Glomerular visceral epithelial cell (primary cell): ENCODE measurements around the gene RSPO1.

Experiments
- DNase-seq: peaks from one replicate; pipeline ENCODE4 v3.0.0-alpha.2; 2016; ENCODE audit errors: extremely low spot score

Gene RSPO1

DNA sequence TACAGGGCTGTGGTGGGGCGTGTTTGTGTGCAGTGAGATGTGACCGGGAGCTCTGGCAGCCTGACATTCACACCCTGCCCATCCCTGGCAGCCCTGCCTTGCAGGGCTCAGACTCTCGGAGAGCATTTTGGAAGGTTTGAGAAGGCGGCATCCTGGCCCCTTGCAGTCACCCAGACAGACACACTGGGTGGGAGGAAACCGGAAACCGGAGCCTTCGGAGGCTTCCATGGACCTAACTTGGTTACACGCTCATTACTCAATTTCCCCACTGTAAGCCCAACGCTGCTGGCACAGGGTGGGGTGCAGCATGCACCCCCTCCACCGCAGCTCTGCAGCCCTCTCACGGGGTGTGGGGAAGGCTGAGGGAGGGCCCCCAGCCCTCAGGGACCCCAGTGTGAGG, 22.2 kb upstream of the RSPO1 start:
- no peak for DNase-seq

DNA sequence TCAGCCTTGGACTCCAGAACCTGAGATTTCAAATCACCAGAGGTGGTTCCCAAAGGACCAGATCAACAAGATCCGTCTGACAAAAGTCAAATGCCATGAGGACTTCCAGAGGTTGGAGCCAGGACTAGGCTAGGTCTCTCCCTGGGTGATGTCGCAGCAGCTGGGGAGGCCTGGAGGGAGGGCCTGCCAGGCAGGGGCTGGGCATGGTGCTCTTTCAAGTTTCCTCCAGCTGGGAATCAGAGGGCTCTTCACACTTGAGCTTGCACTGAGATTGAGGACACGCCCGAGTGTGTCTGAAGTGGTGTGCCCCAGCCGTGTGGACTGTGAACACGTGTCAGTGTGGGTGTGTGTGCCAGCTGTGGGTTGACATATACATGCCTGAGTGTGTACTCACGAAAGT, 21.3 kb upstream of the RSPO1 start:
- DNase-seq, result no peak

DNA sequence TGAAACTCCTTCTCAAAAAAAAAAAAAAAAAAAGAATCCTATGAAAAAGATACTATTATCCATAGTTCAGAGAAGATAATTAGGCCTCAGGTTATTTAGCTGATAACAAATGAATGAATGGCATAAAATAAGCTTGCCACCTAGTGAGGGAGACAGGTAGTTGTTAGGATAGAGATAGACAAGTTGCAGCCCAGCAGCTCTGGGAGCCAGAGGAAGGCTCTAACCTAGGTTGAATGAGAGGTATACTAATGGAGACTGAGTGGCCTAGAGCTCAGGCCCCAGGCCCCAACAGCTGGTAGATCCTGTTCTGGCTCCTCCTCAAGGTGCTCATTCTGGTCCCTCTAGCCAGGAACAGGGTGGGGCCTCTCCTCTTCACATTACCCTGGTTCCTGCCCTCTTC, 20.6 kb upstream of the RSPO1 start:
- no peak for DNase-seq

DNA sequence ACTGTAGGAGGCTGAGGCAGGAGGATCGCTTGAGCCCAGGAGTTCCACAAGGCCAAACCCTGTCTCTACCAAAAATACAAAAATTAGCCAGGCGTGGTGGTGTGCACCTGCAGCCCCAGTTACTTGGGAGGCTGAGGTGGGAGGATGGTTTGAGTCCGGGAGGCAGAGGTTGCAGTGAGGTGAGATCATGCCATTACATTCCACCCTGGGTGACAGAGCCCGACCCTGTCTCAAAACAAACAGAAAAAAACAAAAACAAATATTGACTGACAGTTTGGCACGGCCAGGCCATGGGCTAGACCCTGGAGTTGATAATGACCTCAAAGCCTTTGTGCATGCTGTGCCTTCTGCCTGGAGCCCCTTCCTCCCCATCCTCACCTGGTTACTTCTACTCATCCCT, 19.2 kb upstream of the RSPO1 start:
- no peak for DNase-seq

DNA sequence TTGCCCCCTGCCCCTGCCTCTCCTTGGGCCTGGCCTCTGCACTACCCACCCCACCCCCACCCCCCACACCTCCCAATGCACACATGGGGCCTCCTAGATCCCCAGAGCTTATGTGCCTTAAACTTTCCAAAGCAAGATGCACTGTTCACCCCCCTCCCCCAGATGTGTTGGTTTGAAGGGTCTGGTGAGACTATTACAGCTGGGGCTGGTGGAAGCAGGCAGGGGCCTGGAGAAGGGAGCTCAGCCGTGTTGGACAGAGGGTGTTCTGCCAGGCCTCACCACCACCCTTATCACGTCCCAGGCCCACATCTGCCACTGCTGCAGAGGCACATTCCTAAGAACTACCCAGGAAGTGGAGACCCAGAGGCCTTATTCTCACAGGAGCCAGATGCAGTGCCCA, 18.3 kb upstream of the RSPO1 start:
- no peak for DNase-seq

DNA sequence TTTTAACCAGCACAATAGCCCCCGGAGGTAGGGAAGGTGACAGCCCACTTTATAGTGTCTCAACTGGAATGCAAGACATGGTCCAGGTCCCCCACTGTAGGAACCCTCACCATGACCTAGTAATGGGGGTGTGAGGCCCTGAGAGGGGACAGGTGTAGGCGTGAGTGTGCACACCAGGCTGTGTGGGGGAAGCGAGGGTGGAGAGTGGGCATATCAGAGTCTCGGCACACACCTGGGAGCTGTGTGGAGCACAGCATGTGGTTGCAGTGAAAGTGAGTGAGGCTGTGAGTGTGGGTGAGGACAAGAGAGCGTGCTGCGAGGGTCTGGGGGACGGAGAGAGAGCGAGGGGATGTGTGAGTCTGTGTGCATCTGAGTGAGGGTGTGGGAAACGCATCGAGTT, 17.1 kb upstream of the RSPO1 start:
- DNase-seq, result no peak

DNA sequence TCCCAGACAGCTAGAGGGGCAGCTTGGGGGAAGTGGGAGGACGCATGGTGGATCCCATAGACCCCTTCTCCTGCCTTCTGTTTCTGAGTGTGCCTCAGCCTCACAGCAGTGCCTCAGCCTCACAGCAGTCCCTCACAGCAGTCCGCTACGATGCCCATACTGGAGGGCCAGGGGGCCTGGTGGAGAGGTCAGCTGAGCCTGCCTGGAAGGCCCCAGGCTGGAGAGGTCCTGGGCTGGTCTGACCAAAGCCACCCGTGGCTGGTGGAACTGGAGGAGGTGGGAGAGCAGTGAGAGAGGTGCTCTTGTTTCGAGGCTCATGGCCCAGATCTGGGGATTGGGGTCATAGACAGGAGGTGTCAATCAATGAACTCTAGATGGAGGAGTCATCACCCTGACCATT, 16.0 kb upstream of the RSPO1 start:
- DNase-seq, result no peak

DNA sequence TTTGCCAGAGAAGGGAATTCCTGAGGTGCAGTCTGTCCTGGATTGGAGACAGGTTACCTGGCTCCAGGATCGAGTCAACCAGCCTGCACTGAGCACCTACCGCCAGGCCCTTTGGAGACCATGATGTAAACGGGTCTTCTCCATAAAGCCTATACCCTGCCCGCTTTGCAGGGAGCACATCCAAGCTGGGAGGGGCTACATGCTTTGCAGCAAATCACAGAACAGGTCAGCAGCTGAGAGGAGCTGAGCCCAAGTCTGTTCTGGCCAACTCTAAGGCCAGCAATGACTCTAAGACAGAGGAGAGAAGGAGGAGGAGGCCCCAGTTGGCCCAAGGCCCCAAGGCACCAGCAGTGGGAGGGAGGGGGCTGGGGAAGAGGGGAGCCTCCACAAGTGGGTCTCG, 15.5 kb upstream of the RSPO1 start:
- DNase-seq, result no peak

DNA sequence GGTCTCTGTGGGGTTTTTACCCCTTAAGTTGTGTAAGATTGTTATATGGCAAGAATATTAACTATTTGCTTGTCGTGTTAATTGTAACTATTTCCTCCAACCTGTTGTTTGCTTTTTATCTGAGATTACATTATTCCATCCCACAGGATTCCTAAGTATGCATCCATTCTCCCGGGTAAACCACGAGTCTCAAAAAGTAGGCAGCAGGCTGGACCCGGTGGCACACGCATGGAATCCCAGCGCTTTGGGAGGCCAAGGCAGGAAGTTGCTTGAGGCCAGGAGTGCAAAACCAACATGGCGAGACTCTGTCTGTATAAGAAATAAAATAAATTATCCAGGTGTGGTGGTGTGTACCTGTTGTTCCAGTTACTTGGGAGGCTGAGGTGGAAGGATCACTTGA, 12.6 kb upstream of the RSPO1 start:
- no peak for DNase-seq

DNA sequence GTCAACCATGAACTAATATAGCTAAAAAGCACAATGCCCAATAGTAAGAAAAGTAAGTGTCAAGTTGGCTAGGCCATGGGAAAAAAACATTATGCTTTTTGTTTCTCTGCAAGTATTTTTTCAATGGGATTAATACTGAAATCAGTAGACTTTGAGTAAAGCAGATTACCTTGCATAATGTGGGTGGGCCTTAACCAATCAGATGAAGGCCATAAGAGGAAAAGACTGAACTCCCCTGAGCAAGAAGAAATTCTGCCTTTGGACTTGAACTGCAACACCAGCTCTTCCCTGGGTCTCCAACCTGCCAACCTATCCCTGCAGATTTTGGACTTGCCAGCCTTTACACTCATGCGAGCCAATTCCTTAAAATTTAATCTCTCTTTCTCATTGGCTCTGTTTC, 6.4 kb upstream of the RSPO1 start:
- no peak for DNase-seq

DNA sequence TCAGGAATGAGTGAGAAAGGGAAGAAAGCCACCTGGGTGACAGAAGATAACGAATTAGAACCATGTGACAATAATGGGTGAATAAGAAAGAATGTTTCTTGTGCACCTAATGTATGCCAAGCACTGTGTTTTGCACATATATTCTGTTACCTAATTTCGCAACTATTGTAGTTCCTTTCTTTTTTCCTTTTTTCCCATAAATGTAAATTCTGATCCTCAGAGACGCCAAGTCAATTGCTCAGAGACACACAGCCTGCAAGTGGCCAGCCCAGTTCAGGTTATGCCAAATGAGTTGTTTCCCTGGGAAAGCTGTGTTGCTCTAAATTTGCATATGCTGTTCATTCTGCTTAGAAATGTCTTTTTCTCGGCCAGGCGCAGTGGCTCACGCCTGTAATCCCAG, 1.7 kb upstream of the RSPO1 start:
- DNase-seq, result no peak

DNA sequence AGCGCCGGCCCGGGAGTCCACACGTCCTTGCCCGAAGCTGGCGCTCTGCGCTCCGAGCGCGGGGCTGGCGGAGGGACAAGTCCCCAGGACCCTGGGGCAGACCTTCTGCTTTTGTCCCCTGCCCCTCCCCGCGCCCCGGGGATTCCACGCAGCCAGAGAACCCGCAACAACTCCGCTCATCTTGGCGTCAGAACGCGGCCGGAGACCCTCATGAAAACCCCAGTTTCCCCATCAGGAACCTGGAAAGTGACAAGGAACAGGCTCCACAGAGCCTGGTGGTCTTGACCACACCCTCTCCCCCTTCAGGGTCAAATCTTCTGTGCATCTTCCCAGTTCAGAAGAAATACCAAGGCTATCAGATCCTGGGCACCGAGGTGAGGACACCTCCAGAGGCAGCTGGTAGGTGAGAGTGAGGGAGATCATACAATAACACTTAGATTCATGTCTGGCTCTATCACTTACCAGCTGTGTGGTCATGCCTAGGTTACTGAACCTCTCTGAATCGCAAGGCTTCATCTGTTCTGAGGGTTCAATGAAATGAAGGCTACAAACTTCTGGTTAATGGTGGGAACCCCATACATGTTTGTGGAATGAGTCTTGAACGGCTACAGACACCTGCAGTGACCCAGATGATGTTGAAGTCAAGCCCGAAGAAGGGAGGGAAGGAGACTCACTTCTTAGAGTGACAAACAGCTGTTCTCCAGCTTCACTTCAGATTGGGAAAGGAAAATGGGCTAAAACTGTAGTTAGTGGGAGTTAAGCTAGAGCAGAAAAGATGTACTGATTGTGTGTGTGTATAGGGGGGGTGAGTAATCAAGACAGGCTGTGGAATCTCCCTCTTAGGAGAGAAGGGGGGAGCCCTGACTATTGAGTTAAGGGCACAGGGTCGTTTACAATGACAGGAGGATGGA, 555 bp upstream of the RSPO1 start:
- DNase-seq, result no peak

DNA sequence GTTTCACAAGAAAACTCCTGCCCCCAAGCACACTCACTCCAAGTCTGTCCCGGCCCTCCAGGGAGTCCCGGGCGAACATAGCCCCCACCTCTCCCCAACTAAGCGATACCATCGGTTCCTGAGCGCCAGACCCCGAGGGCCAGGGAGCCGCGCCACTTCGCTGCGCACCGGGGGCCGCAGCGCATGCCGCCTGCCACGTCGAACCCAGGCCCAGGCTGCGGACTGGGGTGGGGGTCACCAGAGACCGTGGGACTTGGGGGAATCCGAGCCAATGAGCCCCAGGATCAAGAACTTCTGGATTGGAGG, 801 bp downstream of the RSPO1 start:
- DNase-seq, result no peak

DNA sequence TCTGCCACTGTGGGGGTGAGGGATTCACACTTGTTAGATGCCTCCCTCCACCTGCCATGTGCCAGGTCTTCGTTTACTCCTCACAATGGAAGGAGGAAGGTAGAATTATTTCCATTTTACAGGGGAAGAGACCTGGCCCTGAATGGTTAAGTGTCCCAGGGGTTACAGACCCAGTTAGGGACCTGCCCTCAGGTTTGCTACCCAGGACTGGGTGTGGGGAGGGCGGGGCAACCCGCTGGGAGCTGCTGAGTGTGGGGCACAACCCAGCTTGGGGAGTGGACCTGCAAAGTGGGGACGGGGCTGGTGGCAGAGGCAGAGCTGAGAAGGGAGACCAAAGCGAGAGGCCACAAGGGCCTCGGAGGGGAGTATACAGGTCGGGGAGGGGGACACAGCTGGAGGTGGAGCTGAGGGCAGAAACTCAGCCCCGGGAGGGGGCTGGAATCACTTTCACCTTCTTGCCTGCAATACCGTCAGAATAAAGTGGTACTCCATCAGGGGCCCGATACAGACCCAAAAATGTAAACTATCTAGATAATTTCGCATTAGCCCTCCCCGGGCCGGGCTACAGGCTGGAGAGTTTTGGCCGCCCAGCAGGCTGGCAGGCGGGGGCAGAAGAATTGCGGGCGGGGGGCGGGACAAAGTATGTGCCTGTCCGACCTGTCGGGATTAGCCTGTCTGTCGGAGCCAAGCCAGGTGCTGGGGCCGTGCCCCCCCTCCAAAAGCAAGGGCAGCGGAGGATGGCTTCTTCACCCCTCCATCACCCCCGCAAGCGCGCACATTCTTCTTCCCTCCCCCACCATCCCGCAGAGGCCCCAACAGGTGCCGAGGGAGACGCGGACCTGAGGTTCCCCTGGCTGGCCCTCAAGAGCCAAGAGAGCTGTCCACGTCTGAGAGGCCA, 1.4 kb downstream of the RSPO1 start:
- DNase-seq, result no peak

DNA sequence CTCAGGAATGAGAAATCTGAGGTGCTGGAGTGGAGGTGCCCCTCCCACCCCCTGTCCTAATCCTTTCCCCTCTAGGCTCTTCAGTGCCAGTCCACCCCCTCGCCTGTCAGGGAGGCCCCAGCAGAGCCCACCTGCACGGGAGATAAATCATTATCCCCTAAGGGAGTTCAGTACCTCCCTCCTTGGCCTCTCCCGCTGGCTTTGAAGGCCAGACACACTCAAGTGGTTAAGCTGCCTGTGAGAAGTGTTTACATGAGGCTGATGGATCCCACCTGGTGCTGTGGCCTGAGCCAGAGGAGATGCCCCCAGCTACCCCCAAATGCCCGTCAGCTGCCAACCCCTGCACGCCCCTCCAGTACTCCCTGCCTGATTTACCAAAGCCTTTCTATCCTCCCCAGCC, 3.7 kb downstream of the RSPO1 start:
- DNase-seq, result no peak

DNA sequence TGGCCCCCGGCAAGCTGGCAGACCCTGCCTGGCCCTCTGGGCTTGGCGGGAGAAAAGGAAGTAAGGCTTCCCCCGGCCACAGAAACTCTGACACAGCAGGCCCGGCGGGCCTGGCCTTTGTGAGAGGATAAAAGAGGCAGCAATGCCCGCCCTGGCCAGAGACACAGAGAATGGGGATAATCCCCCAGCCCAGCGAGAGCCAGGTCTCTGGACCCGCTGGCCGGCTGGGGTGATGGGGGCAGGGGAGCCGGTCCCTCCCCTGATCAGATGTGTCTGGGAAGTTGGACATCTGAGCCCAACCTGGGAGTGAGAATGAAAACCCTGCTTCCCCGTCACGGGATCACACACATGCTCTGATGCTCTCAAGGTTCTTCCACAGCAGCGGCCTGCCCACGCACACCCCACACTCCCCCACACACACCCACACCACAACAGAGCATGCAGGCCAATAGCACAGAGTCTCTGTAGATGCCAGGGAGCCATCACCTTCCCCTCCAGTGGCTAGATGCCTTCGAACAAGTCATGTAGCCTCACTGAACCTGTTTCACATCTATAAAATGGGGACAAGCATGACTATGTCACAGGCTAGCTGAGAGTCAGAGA, 4.2 kb downstream of the RSPO1 start:
- DNase-seq, result no peak

DNA sequence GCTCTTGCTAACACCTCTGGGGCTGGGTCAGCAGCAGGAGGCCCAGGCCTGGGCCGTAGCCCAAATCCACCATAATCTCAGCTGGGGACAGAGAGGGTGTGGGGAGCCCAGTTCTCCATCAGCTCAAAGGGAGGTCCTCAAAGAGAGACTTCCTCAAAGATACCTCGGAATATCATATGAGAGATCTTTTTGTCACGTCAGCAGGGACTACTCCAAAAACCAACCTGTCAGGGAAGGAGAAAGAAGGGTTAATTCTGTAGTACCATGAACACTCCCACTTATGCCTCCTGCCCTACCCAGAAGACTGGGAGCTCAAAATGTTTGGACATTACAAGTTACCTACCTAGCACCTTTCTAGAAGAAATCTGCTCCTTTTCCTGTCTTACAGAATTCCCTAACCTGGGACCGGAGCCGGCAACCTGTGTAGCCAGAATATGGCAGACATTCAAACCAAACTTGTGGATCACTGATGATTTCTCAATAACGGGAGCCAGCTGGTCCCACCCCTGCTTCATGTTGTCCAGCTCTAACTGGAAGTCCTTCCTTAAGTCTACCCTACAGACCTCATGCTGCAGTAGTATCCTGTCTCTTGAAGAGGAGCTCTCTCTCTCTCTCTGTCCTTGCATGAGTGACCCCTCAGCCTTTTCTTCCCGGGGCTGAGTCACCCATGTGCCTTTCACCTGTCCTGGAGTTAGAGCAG, 4.8 kb downstream of the RSPO1 start:
- peak; percentile 6 for DNase-seq

DNA sequence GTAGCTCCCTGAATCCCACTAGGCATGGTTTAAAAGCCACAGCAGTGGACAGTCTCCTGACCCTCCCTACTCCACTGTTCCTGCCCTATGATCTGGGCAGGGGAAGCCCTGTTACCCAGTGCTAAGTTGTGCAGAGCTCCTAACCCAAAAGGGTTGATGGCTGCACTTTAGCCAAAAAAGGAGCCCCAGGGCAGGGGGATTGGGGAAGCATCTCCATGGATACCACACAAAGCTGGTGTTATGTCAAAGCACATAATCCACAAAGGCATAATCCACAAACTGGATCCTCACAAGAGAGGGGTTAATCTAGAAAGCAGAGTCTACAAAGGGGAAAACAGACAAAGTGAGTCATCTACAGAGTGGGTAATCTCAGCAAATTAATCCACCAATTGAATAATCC, 5.7 kb downstream of the RSPO1 start:
- DNase-seq, result no peak

DNA sequence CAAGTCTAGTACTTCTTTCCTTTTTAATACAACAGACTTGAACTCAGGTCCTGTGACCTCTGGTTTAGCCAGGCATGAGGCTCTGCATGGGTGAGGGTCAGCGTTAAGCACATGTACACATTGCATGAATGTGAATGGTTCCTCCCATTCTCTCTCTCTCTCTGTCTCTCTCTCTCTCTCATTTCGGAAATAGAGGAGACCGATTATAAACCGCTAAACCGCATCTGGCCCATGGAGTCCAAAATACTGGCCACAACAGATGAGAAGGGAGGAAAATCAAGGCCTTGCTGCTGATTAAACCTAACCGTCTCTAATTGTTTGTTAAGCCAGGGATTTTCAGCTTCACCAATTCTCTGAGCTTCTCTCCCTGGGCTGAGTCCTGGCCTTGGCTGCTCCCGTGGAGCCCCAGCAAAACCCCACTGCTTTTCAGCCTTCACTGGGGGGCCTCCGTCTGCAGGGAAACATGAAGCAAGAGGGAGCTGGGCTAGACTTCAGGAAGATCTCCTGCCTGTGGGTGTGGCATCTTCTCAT, 6.6 kb downstream of the RSPO1 start:
- no peak for DNase-seq

DNA sequence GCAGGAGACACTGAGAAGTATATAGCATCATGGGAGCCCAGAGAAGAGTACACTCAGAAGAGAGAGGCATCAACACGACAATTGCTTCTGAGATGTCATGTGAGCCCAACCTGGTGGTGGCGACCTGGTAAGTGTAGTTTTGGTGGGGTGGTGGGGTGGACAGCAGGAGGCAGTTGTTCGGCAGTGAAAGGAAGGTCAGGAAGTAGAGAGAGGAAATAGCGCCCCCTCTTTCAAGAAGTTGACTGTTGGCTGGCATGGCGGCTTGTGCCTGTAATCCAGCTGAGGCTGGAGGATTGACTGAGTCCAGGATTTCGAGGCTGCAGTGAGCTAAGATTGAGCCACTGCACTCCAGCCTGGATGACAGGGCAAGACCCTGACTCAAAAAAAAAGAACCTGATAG, 12.6 kb downstream of the RSPO1 start:
- DNase-seq, result no peak

DNA sequence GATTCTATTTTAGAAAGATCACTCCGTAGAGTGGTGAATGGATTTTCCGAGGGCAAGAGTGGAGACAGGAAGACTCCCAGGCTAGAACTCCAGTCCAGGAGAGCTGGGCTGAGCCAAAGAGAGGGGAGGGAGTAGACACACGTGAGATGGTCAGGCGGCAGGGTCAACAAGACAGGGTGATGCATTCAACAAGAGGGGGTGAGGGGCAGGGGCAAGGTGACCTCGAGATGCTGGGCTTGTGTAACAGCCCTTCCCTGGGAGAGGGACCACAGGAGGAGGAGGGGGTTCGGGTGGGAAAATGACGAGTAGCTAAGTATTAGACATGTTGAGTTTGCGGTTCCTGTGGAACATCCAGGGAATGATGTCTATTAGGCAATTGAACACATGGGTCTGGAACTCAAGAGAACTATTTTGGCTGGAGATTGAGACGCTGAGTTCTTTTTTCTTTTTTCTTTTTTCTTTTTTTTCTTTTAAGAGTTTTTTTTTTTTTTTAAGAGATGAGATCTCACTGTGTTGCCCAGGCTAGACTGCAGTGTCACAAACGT, 13.3 kb downstream of the RSPO1 start:
- DNase-seq, result no peak

DNA sequence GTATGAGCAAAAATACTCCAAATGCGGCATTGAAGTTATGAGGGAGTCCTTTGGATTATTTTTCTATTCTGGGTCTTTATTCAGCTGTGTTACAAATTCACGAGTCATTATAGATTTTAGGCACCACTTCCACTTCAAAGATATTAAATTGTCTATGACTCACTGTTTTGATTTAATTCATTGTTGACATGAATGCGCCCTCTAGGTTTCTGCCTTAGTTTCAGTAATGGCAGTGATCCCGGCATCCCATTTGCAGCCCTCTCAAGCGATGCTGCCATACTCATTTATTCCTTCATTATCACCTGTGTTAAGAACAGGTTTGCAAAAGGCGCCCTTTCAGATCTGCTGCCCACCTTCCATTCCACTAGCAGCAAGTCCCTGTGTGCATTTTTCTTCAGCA, 14.0 kb downstream of the RSPO1 start:
- no peak for DNase-seq
